ENCODE data around the gene CDSN. TPM values are rescaled to one million over a fixed set of nuclear protein-coding genes. Genes with fewer than 3 reads are reported as not detected.

Gene CDSN
- total and polyA plus RNA-seq, 2 experiments from 2014 or later = 0.07 TPM; not detected in 1

- H3K4me3 Mint-ChIP-seq = no peak overlapping the region
- H2AFZ ChIP-seq = peak overlapping the region; percentile 91
Measured at GRCh38 chr6:31125162-31125561, 4.9 kb upstream of the CDSN start.

More at GRCh38 chr6:31125162-31125561, 4.9 kb upstream of the CDSN start:
- ATAC-seq = peak; percentile 23
- Histone ChIP-seq H3K9me2 (ENCODE audit: insufficient read depth) (no peaks in the 10 kb centered on the region), H3K36me3 (ENCODE audit: insufficient read depth) (no peaks in the 10 kb centered on the region), H3K4me3 (no peak overlapping the region), H4K20me1 (replicated peaks; ENCODE audit: insufficient read depth) (no peaks in the 10 kb centered on the region), H3K4me2 (no peak overlapping the region), H3K4me1 (ENCODE audit: insufficient read depth) (0 out of 2 replicates have a peak, but pooled peaks cover 4% of the 10 kb centered on the region), H3K79me2 (replicated peaks; ENCODE audit: insufficient read depth) (no peaks in the 10 kb centered on the region), H3F3A (replicated peaks; ENCODE audit: low read depth) (0 out of 2 replicates have a peak, but pooled peaks cover 4% of the 10 kb centered on the region), H3K27ac (ENCODE audit: low read depth) (no peak overlapping the region), H3K27me3 (ENCODE audit: insufficient read depth) (no peaks in the 10 kb centered on the region)
- Mint-ChIP-seq H3K4me1 (peaks cover 24% of the 10 kb centered on the region), H3K36me3 (ENCODE audit: low read depth) (no peaks in the 10 kb centered on the region), H3K27ac (no peak overlapping the region; the same call in 1 of the 2 replicates), H3K9me3 (no peaks in the 10 kb centered on the region; the same call in 2 of the 3 replicates), H3K27me3 (ENCODE audit: insufficient read depth, low read depth, poor library complexity) (peaks cover 12% of the 10 kb centered on the region)
- DNase-seq (ENCODE audit: low spot score) = no peak
- no peak for TF ChIP-seq POLR2AphosphoS5 (IDR thresholded peaks at IDR 0.05; ENCODE audit: low read depth)
- no peak for TF ChIP-seq STAT1 (IDR thresholded peaks at IDR 0.05; ENCODE audit: unreplicated experiment)
- no peak for TF ChIP-seq EZH2 (IDR thresholded peaks at IDR 0.05; ENCODE audit: low read depth, unreplicated experiment)
- no peak for TF ChIP-seq NANOG (IDR thresholded peaks at IDR 0.05; ENCODE audit: borderline replicate concordance)
- no peak for TF ChIP-seq CREB1 (CRISPR knock-in tag; IDR thresholded peaks at IDR 0.05; ENCODE audit: low read depth)
- TF ChIP-seq, protein P1, sequence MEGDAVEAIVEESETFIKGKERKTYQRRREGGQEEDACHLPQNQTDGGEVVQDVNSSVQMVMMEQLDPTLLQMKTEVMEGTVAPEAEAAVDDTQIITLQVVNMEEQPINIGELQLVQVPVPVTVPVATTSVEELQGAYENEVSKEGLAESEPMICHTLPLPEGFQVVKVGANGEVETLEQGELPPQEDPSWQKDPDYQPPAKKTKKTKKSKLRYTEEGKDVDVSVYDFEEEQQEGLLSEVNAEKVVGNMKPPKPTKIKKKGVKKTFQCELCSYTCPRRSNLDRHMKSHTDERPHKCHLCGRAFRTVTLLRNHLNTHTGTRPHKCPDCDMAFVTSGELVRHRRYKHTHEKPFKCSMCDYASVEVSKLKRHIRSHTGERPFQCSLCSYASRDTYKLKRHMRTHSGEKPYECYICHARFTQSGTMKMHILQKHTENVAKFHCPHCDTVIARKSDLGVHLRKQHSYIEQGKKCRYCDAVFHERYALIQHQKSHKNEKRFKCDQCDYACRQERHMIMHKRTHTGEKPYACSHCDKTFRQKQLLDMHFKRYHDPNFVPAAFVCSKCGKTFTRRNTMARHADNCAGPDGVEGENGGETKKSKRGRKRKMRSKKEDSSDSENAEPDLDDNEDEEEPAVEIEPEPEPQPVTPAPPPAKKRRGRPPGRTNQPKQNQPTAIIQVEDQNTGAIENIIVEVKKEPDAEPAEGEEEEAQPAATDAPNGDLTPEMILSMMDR (conservative IDR thresholded peaks at IDR 0.05; ENCODE audit: low read depth in 2 of 2) = no peak
- no peak for TF ChIP-seq ZNF331 (CRISPR knock-in tag; IDR thresholded peaks at IDR 0.05; ENCODE audit: low read depth)
- TF ChIP-seq, protein P2, sequence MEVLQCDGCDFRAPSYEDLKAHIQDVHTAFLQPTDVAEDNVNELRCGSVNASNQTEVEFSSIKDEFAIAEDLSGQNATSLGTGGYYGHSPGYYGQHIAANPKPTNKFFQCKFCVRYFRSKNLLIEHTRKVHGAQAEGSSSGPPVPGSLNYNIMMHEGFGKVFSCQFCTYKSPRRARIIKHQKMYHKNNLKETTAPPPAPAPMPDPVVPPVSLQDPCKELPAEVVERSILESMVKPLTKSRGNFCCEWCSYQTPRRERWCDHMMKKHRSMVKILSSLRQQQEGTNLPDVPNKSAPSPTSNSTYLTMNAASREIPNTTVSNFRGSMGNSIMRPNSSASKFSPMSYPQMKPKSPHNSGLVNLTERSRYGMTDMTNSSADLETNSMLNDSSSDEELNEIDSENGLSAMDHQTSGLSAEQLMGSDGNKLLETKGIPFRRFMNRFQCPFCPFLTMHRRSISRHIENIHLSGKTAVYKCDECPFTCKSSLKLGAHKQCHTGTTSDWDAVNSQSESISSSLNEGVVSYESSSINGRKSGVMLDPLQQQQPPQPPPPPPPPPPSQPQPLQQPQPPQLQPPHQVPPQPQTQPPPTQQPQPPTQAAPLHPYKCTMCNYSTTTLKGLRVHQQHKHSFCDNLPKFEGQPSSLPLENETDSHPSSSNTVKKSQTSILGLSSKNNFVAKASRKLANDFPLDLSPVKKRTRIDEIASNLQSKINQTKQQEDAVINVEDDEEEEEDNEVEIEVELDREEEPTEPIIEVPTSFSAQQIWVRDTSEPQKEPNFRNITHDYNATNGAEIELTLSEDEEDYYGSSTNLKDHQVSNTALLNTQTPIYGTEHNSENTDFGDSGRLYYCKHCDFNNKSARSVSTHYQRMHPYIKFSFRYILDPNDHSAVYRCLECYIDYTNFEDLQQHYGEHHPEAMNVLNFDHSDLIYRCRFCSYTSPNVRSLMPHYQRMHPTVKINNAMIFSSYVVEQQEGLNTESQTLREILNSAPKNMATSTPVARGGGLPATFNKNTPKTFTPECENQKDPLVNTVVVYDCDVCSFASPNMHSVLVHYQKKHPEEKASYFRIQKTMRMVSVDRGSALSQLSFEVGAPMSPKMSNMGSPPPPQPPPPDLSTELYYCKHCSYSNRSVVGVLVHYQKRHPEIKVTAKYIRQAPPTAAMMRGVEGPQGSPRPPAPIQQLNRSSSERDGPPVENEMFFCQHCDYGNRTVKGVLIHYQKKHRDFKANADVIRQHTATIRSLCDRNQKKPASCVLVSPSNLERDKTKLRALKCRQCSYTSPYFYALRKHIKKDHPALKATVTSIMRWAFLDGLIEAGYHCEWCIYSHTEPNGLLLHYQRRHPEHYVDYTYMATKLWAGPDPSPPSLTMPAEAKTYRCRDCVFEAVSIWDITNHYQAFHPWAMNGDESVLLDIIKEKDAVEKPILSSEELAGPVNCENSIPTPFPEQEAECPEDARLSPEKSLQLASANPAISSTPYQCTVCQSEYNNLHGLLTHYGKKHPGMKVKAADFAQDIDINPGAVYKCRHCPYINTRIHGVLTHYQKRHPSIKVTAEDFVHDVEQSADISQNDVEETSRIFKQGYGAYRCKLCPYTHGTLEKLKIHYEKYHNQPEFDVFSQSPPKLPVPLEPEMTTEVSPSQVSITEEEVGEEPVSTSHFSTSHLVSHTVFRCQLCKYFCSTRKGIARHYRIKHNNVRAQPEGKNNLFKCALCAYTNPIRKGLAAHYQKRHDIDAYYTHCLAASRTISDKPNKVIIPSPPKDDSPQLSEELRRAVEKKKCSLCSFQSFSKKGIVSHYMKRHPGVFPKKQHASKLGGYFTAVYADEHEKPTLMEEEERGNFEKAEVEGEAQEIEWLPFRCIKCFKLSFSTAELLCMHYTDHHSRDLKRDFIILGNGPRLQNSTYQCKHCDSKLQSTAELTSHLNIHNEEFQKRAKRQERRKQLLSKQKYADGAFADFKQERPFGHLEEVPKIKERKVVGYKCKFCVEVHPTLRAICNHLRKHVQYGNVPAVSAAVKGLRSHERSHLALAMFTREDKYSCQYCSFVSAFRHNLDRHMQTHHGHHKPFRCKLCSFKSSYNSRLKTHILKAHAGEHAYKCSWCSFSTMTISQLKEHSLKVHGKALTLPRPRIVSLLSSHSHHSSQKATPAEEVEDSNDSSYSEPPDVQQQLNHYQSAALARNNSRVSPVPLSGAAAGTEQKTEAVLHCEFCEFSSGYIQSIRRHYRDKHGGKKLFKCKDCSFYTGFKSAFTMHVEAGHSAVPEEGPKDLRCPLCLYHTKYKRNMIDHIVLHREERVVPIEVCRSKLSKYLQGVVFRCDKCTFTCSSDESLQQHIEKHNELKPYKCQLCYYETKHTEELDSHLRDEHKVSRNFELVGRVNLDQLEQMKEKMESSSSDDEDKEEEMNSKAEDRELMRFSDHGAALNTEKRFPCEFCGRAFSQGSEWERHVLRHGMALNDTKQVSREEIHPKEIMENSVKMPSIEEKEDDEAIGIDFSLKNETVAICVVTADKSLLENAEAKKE (CRISPR knock-in tag; IDR thresholded peaks at IDR 0.05) = no peak
